Gastrocnemius medialis (tissue), 4 donors: ENCODE measurements around the gene TMEM123.

Experiments used
- CTCF ChIP-seq, 5 experiments: fragments of 450-650 bp in 3 of 5; fragments of 200-600 bp in 2 of 5; sonication (generic) in 2 of 5; IDR thresholded peaks in 4 of 5; conservative IDR thresholded peaks in 1 of 5; 1 replicate in 4 of 5; 2 replicates in 1 of 5; pipeline ENCODE4 v1.5.1; 2016 to 2019; ENCODE audit warnings: antibody characterized with exemption in 5 of 5, mild to moderate bottlenecking in 3 of 5, moderate library complexity in 3 of 5
- POLR2A ChIP-seq, 2 donors: fragments of 450-650 bp; IDR thresholded peaks; one replicate each; pipeline ENCODE4 v1.6.1; 2017; ENCODE audit warnings: antibody characterized with exemption in 2 of 2, mild to moderate bottlenecking in 2 of 2, moderate library complexity in 2 of 2

GRCh38 chr11:102467080-102467708 lies 14.6 kb upstream of the TMEM123 start:
- no peak for TF ChIP-seq CTCF (IDR thresholded peaks at IDR 0.05 in 4 of 5, conservative IDR thresholded peaks at IDR 0.05 in 1 of 5)
- no peak for TF ChIP-seq POLR2A (IDR thresholded peaks at IDR 0.05)
